Measurements from ENCODE around the gene SLC35A4.

Gene SLC35A4

DNA sequence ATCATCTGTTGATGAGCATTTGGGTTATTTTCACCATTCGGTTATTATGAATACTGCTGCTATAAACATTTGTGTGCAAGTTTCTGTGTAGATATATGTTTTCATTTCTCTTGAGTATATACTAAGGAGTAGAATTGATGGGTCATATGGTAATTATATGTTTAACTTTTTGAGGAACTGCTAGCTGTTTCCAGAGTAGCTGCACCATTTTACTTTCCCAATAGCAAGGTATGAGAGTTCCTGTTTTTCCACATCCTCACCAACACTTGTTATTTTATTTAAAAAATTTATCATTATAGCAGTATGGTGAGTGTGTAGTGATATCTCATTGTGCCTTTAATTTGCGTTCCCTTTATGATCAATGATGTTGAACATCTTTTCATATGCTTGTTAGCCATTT is 39.1 kb downstream of the SLC35A4 start:
- no peak for DNase-seq (ENCODE audit: low read depth in 2 of 2)
- no peak overlapping the region for H3K4me3 ChIP-seq (replicated peaks in 1 of 2; ENCODE audit: low read depth in 2 of 2, low read length in 2 of 2)
- TF ChIP-seq CTCF (IDR thresholded peaks at IDR 0.05; ENCODE audit: low read depth, low read length): no peak

DNA sequence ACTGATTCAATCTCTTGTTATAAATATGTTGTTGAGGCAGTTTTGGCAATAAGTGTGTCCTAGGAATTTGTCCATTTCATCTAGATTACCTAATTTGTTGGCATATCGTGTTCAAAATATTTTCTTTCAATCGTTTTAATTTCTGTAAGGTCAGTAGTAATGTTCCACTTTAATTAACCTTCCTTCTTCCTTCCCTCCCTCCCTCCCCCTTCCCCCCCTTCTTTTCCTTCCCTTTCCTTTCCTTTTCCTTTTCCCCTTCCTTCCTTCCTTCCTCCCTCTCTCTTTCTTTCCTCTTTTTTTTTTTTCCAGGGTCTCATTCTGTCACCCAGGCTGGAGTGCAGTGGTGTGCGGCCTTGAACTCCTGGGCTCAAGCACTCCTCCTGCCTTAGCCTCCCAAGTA is 41.3 kb downstream of the SLC35A4 start:
- TF ChIP-seq CTCF (IDR thresholded peaks at IDR 0.05; ENCODE audit: low read depth, low read length): no peak
- no peak for DNase-seq (ENCODE audit: low read depth in 2 of 2)
- H3K4me3 ChIP-seq (replicated peaks in 1 of 2; ENCODE audit: low read depth in 2 of 2, low read length in 2 of 2): no peak overlapping the region

DNA sequence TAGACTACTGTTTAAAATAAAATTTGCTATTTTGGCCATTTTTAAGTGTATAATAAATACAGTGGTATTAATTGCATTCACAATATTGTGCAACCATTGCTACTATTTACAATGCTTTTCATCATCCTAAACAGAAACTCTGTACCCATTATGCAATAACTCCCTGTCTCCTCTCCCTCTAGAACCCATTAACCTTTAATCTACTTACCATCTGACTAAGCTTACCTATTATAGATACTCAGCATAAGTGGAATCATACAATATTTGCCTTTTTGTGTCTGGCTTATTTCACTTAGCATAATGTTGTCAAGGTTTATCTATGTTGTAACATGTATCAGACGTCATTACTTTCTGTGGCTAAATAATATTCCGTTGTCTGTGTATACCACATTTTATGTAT is 42.4 kb downstream of the SLC35A4 start:
- no peak overlapping the region for H3K4me3 ChIP-seq (replicated peaks in 1 of 2; ENCODE audit: low read depth in 2 of 2, low read length in 2 of 2)
- no peak for DNase-seq (ENCODE audit: low read depth in 2 of 2)
- no peak for TF ChIP-seq CTCF (IDR thresholded peaks at IDR 0.05; ENCODE audit: low read depth, low read length)

- no peak overlapping the region for H3K4me3 ChIP-seq (replicated peaks in 1 of 2; ENCODE audit: low read depth in 2 of 2, low read length in 2 of 2)
These were observed 44.1 kb downstream of the SLC35A4 start for GRCh38 chr5:140608722-140609121.

GRCh38 chr5:140609126-140609525 is 44.5 kb downstream of the SLC35A4 start:
- DNase-seq (ENCODE audit: low read depth in 2 of 2): peak; percentile 40 to 61
- H3K4me3 ChIP-seq (replicated peaks in 1 of 2; ENCODE audit: low read depth in 2 of 2, low read length in 2 of 2): no peak overlapping the region
- no peak for TF ChIP-seq CTCF (IDR thresholded peaks at IDR 0.05; ENCODE audit: low read depth, low read length)

More at GRCh38 chr5:140608722-140609121, 44.1 kb downstream of the SLC35A4 start:
- no peak for DNase-seq (ENCODE audit: low read depth in 2 of 2)
- TF ChIP-seq CTCF (IDR thresholded peaks at IDR 0.05; ENCODE audit: low read depth, low read length): no peak

DNA sequence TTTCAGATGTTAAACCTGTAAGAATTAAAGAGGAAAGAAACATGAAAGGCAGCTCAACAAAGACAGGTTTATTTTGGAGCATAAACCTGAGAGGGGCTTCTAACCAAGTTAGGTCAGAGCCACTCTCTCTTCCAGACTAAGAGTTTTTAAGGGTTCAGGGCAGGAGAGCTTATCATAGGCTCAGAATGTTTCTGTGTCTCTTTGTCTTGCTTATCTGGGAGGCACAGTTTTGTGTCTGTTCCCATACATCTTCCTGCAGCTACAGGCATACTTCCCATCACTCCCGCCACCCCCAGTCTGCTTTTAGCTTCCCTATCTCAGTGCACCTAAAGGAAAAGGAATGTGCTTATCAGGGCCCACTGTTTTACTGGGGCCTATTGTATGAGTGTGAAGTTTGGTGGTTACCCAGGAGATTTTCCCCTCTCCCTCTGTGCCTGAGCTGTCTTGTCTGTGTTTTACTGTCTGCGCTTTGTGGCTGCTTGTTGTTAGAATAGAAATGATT is 46.4 kb downstream of the SLC35A4 start:
- peak in 1 of 2 donors; percentile 63 for DNase-seq (ENCODE audit: low read depth in 2 of 2)
- TF ChIP-seq CTCF (IDR thresholded peaks at IDR 0.05; ENCODE audit: low read depth, low read length): no peak
- no peak overlapping the region for H3K4me3 ChIP-seq (replicated peaks in 1 of 2; ENCODE audit: low read depth in 2 of 2, low read length in 2 of 2)
